Neural progenitor cell (in vitro differentiated cells): ENCODE data around the gene WDR86. TPM values are rescaled to one million over a fixed set of nuclear protein-coding genes. Genes with fewer than 3 reads are reported as not detected.

ENCODE experiments used
- DNase-seq: peaks from one replicate; pipeline ENCODE4 v3.0.0-alpha.2; 2016; ENCODE audit warnings: low spot score
- H2AFZ ChIP-seq: fragments of 200-600 bp; sonication (generic); replicated peaks from 2 replicates; pipeline ENCODE4 v1.6.1; 2016; ENCODE audit warnings: antibody characterized with exemption
- H3F3A ChIP-seq: fragments of 200-600 bp; sonication (generic); 2 replicates; pipeline ENCODE4 v1.6.1; 2016; ENCODE audit warnings: antibody characterized with exemption, low read depth
- H3K27ac ChIP-seq: fragments of 200-600 bp; sonication (generic); 2 replicates; pipeline ENCODE4 v1.5.1; 2016; ENCODE audit warnings: mild to moderate bottlenecking
- H3K27me3 ChIP-seq: fragments of 200-600 bp; sonication (generic); 2 replicates; pipeline ENCODE4 v1.6.1; 2016; ENCODE audit warnings: mild to moderate bottlenecking, moderate library complexity
- H3K36me3 ChIP-seq: fragments of 200-600 bp; sonication (generic); 2 replicates; pipeline ENCODE4 v1.5.1; 2016
- H3K4me1 ChIP-seq: fragments of 200-600 bp; sonication (generic); 2 replicates; pipeline ENCODE4 v1.6.1; 2016; ENCODE audit warnings: mixed run types
- H3K4me2 ChIP-seq: fragments of 200-600 bp; sonication (generic); 2 replicates; pipeline ENCODE4 v1.6.1; 2016
- H3K4me3 ChIP-seq: fragments of 200-600 bp; sonication (generic); 2 replicates; pipeline ENCODE4 v1.5.1; 2016
- H3K79me2 ChIP-seq: fragments of 200-600 bp; sonication (generic); 2 replicates; pipeline ENCODE4 v1.6.1; 2016; ENCODE audit warnings: low read depth
- H3K9ac ChIP-seq: fragments of 200-600 bp; sonication (generic); 2 replicates; pipeline ENCODE4 v1.6.1; 2016
- H3K9me3 ChIP-seq: fragments of 200-600 bp; sonication (generic); 2 replicates; pipeline ENCODE4 v1.5.1; 2016; ENCODE audit warnings: low read depth
- H4K20me1 ChIP-seq: fragments of 200-600 bp; sonication (generic); 2 replicates; pipeline ENCODE4 v1.6.1; 2016; ENCODE audit warnings: low read depth
- H3K27ac Mint-ChIP-seq: 3 replicates; pipeline ENCODE4 v1.8.0; 2021; ENCODE audit warnings: mixed read lengths
- H3K27me3 Mint-ChIP-seq: 2 replicates; pipeline ENCODE4 v1.8.0; 2022; ENCODE audit warnings: low read depth, mild to moderate bottlenecking, inconsistent platforms, moderate library complexity, mixed read lengths; ENCODE audit not compliant: insufficient read depth
- H3K36me3 Mint-ChIP-seq: 3 replicates; pipeline ENCODE4 v1.8.0; 2021; ENCODE audit warnings: mixed read lengths
- H3K4me1 Mint-ChIP-seq: 3 replicates; pipeline ENCODE4 v1.8.0; 2021; ENCODE audit warnings: mixed read lengths
- H3K4me3 Mint-ChIP-seq: 3 replicates; pipeline ENCODE4 v1.8.0; 2021; ENCODE audit warnings: mild to moderate bottlenecking, moderate library complexity, mixed read lengths
- H3K9me3 Mint-ChIP-seq: 3 replicates; pipeline ENCODE4 v1.8.0; 2020; ENCODE audit warnings: mixed read lengths
- CTCF ChIP-seq: fragments of 200-600 bp; sonication (generic); IDR thresholded peaks from 2 replicates; pipeline ENCODE4 v1.5.1; 2017; ENCODE audit warnings: antibody characterized with exemption, mild to moderate bottlenecking
- EZH2 ChIP-seq: fragments of 200-600 bp; sonication (generic); IDR thresholded peaks from 2 replicates; pipeline ENCODE4 v1.6.1; 2017; ENCODE audit warnings: antibody characterized with exemption, mild to moderate bottlenecking, moderate library complexity
- EZH2phosphoT487 ChIP-seq: fragments of 200-600 bp; sonication (generic); IDR thresholded peaks from 2 replicates; pipeline ENCODE4 v1.6.1; 2017; ENCODE audit warnings: antibody characterized with exemption
- total RNA-seq: library from RNA; depleted of rRNA; stranded (reverse); fragments of >200 nt; gene quantifications from 2 replicates; pipeline ENCODE4 v1.2.3, GENCODE V29; 2015; ENCODE audit warnings: low replicate concordance

WDR86 gene
- total RNA-seq, 1 donor from 2014 or later: 15.0 TPM

- H3K4me1 Mint-ChIP-seq: peaks cover 11% of the 10 kb centered on the region
- Histone ChIP-seq H4K20me1 (no peaks in the 10 kb centered on the region), H3K9me3 (no peaks in the 10 kb centered on the region), H3F3A (peaks cover 1% of the 10 kb centered on the region), H3K4me3 (peak overlapping the region; percentile 53), H3K27me3 (peaks cover 35% of the 10 kb centered on the region), H3K4me2 (peak overlapping the region; percentile 81), H3K36me3 (no peaks in the 10 kb centered on the region), H3K79me2 (no peaks in the 10 kb centered on the region), H3K4me1 (peaks cover 4% of the 10 kb centered on the region), H3K27ac (no peak overlapping the region), H2AFZ (peak overlapping the region; percentile 91), H3K9ac (no peak overlapping the region)
- no peaks in the 10 kb centered on the region for H3K36me3 Mint-ChIP-seq
- no peak overlapping the region for H3K4me3 Mint-ChIP-seq
- H3K9me3 Mint-ChIP-seq: no peaks in the 10 kb centered on the region
- peaks cover 4% of the 10 kb centered on the region for H3K27me3 Mint-ChIP-seq
- DNase-seq: no peak
- no peak overlapping the region for H3K27ac Mint-ChIP-seq
- no peak for TF ChIP-seq EZH2
- TF ChIP-seq CTCF: no peak
- TF ChIP-seq EZH2phosphoT487: no peak
Observed at GRCh38 chr7:151447901-151448260, 38.0 kb upstream of the WDR86 start.

DNA sequence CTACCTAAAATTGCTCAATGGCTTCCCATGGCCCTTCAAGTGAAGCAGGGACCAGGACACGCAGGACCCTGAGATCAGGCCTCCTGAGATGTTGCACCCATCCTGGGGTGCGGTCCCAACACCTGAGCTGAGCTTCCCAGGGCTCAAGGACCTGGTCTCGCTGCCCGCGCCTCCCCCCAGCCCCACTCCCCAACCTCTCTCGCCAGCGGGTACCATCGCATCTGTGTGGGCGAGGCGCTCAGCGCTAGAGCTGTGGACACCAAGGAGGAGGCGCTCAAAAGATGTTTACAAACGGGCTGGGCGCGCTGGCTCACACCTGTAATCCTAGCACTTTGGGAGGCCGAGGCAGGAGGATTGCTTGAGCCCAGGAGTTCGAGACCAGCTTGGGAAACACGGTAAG lies 37.5 kb upstream of the WDR86 start:
- Histone ChIP-seq H4K20me1 (no peaks in the 10 kb centered on the region), H3K36me3 (no peaks in the 10 kb centered on the region), H3K4me1 (peaks cover 3% of the 10 kb centered on the region), H3K27me3 (peaks cover 37% of the 10 kb centered on the region), H3F3A (peaks cover 4% of the 10 kb centered on the region), H3K4me2 (no peak overlapping the region), H3K27ac (no peak overlapping the region), H2AFZ (no peak overlapping the region), H3K9me3 (no peaks in the 10 kb centered on the region), H3K9ac (no peak overlapping the region), H3K4me3 (no peak overlapping the region), H3K79me2 (no peaks in the 10 kb centered on the region)
- TF ChIP-seq EZH2: no peak
- TF ChIP-seq CTCF: no peak
- TF ChIP-seq EZH2phosphoT487: no peak
- peaks cover 5% of the 10 kb centered on the region for H3K4me1 Mint-ChIP-seq
- H3K27me3 Mint-ChIP-seq: peaks cover 4% of the 10 kb centered on the region
- H3K9me3 Mint-ChIP-seq: no peaks in the 10 kb centered on the region
- DNase-seq: no peak
- no peak overlapping the region for H3K27ac Mint-ChIP-seq
- no peaks in the 10 kb centered on the region for H3K36me3 Mint-ChIP-seq
- no peak overlapping the region for H3K4me3 Mint-ChIP-seq

- Histone ChIP-seq H3K4me1 (peaks cover 3% of the 10 kb centered on the region), H2AFZ (no peak overlapping the region), H3K4me2 (no peak overlapping the region), H3K79me2 (no peaks in the 10 kb centered on the region), H3F3A (peaks cover 4% of the 10 kb centered on the region), H3K9me3 (no peaks in the 10 kb centered on the region), H3K27ac (no peak overlapping the region), H3K36me3 (no peaks in the 10 kb centered on the region), H4K20me1 (no peaks in the 10 kb centered on the region), H3K27me3 (peaks cover 44% of the 10 kb centered on the region), H3K9ac (no peak overlapping the region), H3K4me3 (no peak overlapping the region)
- Mint-ChIP-seq H3K4me1 (peaks cover 6% of the 10 kb centered on the region), H3K27me3 (peaks cover 7% of the 10 kb centered on the region), H3K27ac (no peak overlapping the region), H3K9me3 (no peaks in the 10 kb centered on the region), H3K4me3 (no peak overlapping the region), H3K36me3 (no peaks in the 10 kb centered on the region)
- no peak for DNase-seq
- TF ChIP-seq EZH2 (no peak), EZH2phosphoT487 (no peak), CTCF (no peak)
Observed at GRCh38 chr7:151446412-151446811, 36.6 kb upstream of the WDR86 start.
